Measurements from ENCODE around the gene ADA.

GRCh38 chr20:44626278-44626677 is 25.2 kb downstream of the ADA start:
- TF ChIP-seq, protein P1, sequence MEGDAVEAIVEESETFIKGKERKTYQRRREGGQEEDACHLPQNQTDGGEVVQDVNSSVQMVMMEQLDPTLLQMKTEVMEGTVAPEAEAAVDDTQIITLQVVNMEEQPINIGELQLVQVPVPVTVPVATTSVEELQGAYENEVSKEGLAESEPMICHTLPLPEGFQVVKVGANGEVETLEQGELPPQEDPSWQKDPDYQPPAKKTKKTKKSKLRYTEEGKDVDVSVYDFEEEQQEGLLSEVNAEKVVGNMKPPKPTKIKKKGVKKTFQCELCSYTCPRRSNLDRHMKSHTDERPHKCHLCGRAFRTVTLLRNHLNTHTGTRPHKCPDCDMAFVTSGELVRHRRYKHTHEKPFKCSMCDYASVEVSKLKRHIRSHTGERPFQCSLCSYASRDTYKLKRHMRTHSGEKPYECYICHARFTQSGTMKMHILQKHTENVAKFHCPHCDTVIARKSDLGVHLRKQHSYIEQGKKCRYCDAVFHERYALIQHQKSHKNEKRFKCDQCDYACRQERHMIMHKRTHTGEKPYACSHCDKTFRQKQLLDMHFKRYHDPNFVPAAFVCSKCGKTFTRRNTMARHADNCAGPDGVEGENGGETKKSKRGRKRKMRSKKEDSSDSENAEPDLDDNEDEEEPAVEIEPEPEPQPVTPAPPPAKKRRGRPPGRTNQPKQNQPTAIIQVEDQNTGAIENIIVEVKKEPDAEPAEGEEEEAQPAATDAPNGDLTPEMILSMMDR (conservative IDR thresholded peaks at IDR 0.05) = no peak
- TF ChIP-seq EZH2 (IDR thresholded peaks at IDR 0.05; ENCODE audit: low read depth) = no peak

Measured in PC-9 (cell line).